A549 (cell line): ENCODE measurements around the gene PRG3. TPM values are rescaled to one million over a fixed set of nuclear protein-coding genes. Genes with fewer than 3 reads are reported as not detected.

ENCODE experiments used
- ATAC-seq, 2 experiments: fragments of 200-7000 bp in 1 of 2; fragments of >200 bp in 1 of 2; cut with Nextera tagmentation in 1 of 2; cut with Tn5 transposase in 1 of 2; 3 replicates each; pipeline versions ENCODE4 v1.8.0 to v1.9.1; 2018 to 2020; ENCODE audit warnings: mild to moderate bottlenecking in 1 of 2, moderate library complexity in 1 of 2
- CTCF ChIA-PET: fragments of 300-600 bp; sonication (Branson Sonifier 250); formaldehyde crosslinking; extraction: SDS; loops from one replicate; lab custom pipeline; 2021; ENCODE audit warnings: antibody characterized with exemption, inconsistent platforms; lab: Yijun Ruan, JAX
- POLR2A ChIA-PET: fragments of 350-600 bp; formaldehyde crosslinking; extraction: SDS; loops from one replicate; lab custom pipeline; 2021; ENCODE audit warnings: antibody characterized with exemption, inconsistent platforms; lab: Yijun Ruan, JAX
- DNase-seq, 2 experiments: peaks; one replicate each; pipeline versions ENCODE4 v3.0.0 to v3.0.0-alpha.2; 2011 to 2016; ENCODE audit warnings: low read depth in 1 of 2, low spot score in 1 of 2
- FAIRE-seq: peaks from 2 replicates; lab custom pipeline; 2011; peaks lifted over from hg19 to GRCh38; lab: Jason Lieb, UNC
- H3K27ac ChIP-seq, 2 experiments: fragments of >200 bp; sonication (Bioruptor Twin); formaldehyde crosslinking; 3 replicates each; pipeline ENCODE4 v1.5.1; 2016 to 2017
- H3K4me1 ChIP-seq: fragments of >200 bp; sonication (Bioruptor Twin); formaldehyde crosslinking; 3 replicates; pipeline ENCODE4 v1.6.1; 2016
- H3K4me2 ChIP-seq: fragments of >200 bp; sonication (Bioruptor Twin); formaldehyde crosslinking; 3 replicates; pipeline ENCODE4 v1.6.1; 2016
- H3K4me3 ChIP-seq: fragments of >200 bp; sonication (Bioruptor Twin); formaldehyde crosslinking; 3 replicates; pipeline ENCODE4 v1.5.1; 2016
- H3K9me3 ChIP-seq: fragments of >200 bp; sonication (Bioruptor Twin); formaldehyde crosslinking; 3 replicates; pipeline ENCODE4 v1.6.1; 2016
- CBX2 ChIP-seq: fragments of 200-600 bp; sonication (generic); IDR thresholded peaks from 2 replicates; pipeline ENCODE4 v1.6.1; 2016; ENCODE audit warnings: low read depth, mild to moderate bottlenecking, borderline replicate concordance
- CEBPB ChIP-seq, 2 experiments: fragments of >200 bp in 1 of 2; sonication (Bioruptor Twin) in 1 of 2; formaldehyde crosslinking in 1 of 2; IDR thresholded peaks; 2 replicates each; pipeline ENCODE4 v1.6.1; 2012 to 2016
- CHD2 ChIP-seq: fragments of 150-350 bp; IDR thresholded peaks from 2 replicates; pipeline ENCODE4 v1.6.1; 2014; ENCODE audit warnings: low read length; ENCODE audit not compliant: partially characterized antibody
- CHD4 ChIP-seq: fragments of 200-600 bp; sonication (generic); IDR thresholded peaks from 2 replicates; pipeline ENCODE4 v1.6.1; 2016; ENCODE audit warnings: antibody characterized with exemption, mild to moderate bottlenecking, borderline replicate concordance
- CTCF ChIP-seq: fragments of >200 bp; sonication (Bioruptor Twin); formaldehyde crosslinking; IDR thresholded peaks from 3 replicates; pipeline ENCODE4 v1.5.1; 2016
- EHMT2 ChIP-seq: fragments of 200-600 bp; sonication (generic); IDR thresholded peaks from 2 replicates; pipeline ENCODE4 v1.6.1; 2016; ENCODE audit warnings: antibody characterized with exemption, low read depth, mild to moderate bottlenecking, moderate library complexity
- EP300 ChIP-seq, 2 experiments: fragments of >200 bp; sonication (Bioruptor Twin); formaldehyde crosslinking; IDR thresholded peaks; 2 replicates in 1 of 2; 3 replicates in 1 of 2; pipeline ENCODE4 v1.6.1; 2016 to 2017
- GATA3 ChIP-seq: IDR thresholded peaks from 2 replicates; pipeline ENCODE4 v1.6.1; 2012; ENCODE audit warnings: borderline replicate concordance
- HDAC2 ChIP-seq: fragments of 200-600 bp; sonication (generic); IDR thresholded peaks from 2 replicates; pipeline ENCODE4 v1.6.1; 2016
- HEYL ChIP-seq: fragments of 250-450 bp; sonication (Bioruptor Pico); IDR thresholded peaks from 2 replicates; pipeline ENCODE4 v1.8.0; 2021; ENCODE audit warnings: mild to moderate bottlenecking, moderate library complexity
- HOXB13 ChIP-seq: fragments of 250-450 bp; sonication (Bioruptor Pico); IDR thresholded peaks from 2 replicates; pipeline ENCODE4 v1.5.0; 2020; ENCODE audit warnings: low read depth, mild to moderate bottlenecking, moderate library complexity
- HOXB5 ChIP-seq: fragments of 250-450 bp; sonication (Bioruptor Pico); IDR thresholded peaks from 2 replicates; pipeline ENCODE4 v1.5.0; 2020; ENCODE audit warnings: mild to moderate bottlenecking, moderate library complexity
- KDM1A ChIP-seq: fragments of 200-600 bp; sonication (generic); IDR thresholded peaks from 2 replicates; pipeline ENCODE4 v1.6.1; 2016; ENCODE audit warnings: low read depth, mild to moderate bottlenecking
- MAFK ChIP-seq: fragments of 450-650 bp; IDR thresholded peaks from 2 replicates; pipeline ENCODE4 v1.6.1; 2014; ENCODE audit not compliant: partially characterized antibody
- NPAS2 ChIP-seq: fragments of 250-450 bp; sonication (Bioruptor Pico); IDR thresholded peaks from 2 replicates; pipeline ENCODE4 v1.8.0; 2022; ENCODE audit warnings: mild to moderate bottlenecking, moderate library complexity, borderline replicate concordance
- NR3C1 ChIP-seq: fragments of >200 bp; sonication (Bioruptor Twin); formaldehyde crosslinking; IDR thresholded peaks from 3 replicates; pipeline ENCODE4 v1.6.1; 2017
- SMC3 ChIP-seq: fragments of >200 bp; sonication (Bioruptor Twin); formaldehyde crosslinking; IDR thresholded peaks from 3 replicates; pipeline ENCODE4 v1.6.1; 2018; ENCODE audit warnings: inconsistent platforms
- TFCP2L1 ChIP-seq: fragments of 250-450 bp; sonication (Bioruptor Pico); IDR thresholded peaks from 2 replicates; pipeline ENCODE4 v1.5.0; 2021; ENCODE audit warnings: mild to moderate bottlenecking
- TP53 ChIP-seq: fragments of 250-450 bp; sonication (Bioruptor Pico); IDR thresholded peaks from 2 replicates; pipeline ENCODE4 v1.5.0; 2021; ENCODE audit warnings: mild to moderate bottlenecking, moderate library complexity
- USF2 ChIP-seq: fragments of 450-650 bp; IDR thresholded peaks from 2 replicates; pipeline ENCODE4 v1.6.1; 2014; ENCODE audit warnings: antibody characterized with exemption
- ZC3H11A ChIP-seq: fragments of 450-650 bp; IDR thresholded peaks from 2 replicates; pipeline ENCODE4 v1.6.1; 2014; ENCODE audit warnings: antibody characterized with exemption, mild to moderate bottlenecking
- ZSCAN20 ChIP-seq: fragments of 250-450 bp; sonication (Bioruptor Pico); IDR thresholded peaks from 2 replicates; pipeline ENCODE4 v1.8.0; 2022; ENCODE audit warnings: mild to moderate bottlenecking, moderate library complexity
- WGBS: methylation state at CpG from one replicate; pipeline ENCODE4 v1.1.6; 2017; ENCODE audit errors: missing lambda C conversion rate; 5-methylcytosine and 5-hydroxymethylcytosine counted together
- polyA plus RNA-seq, 4 experiments: library from polyadenylated mRNA; depleted of rRNA in 3 of 4; stranded (reverse); fragments of >200 nt; fragmentation: RNase III in 1 of 4; extraction: RNeasy Plus Mini Kit Qiagen cat#74134 plus additional on column Dnase treatment in 1 of 4; gene quantifications; 2 replicates in 3 of 4; 3 replicates in 1 of 4; pipeline ENCODE4 v1.2.3, GENCODE V29; 2011 to 2017
- TF ChIP-seq, protein P1 (sequence below): IDR thresholded peaks from 2 replicates; pipeline ENCODE4 v1.6.1; 2012
- TF ChIP-seq, protein P2 (sequence below): IDR thresholded peaks from 2 replicates; pipeline ENCODE4 v1.6.1; 2012
- TF ChIP-seq, protein P3 (sequence below): fragments of >200 bp; sonication (Bioruptor Twin); formaldehyde crosslinking; IDR thresholded peaks from 2 replicates; pipeline ENCODE4 v1.6.1; 2016

Gene PRG3
- polyA plus RNA-seq, 2 of the 4 experiments (the other 2 are of a cell fraction) = not detected

DNA sequence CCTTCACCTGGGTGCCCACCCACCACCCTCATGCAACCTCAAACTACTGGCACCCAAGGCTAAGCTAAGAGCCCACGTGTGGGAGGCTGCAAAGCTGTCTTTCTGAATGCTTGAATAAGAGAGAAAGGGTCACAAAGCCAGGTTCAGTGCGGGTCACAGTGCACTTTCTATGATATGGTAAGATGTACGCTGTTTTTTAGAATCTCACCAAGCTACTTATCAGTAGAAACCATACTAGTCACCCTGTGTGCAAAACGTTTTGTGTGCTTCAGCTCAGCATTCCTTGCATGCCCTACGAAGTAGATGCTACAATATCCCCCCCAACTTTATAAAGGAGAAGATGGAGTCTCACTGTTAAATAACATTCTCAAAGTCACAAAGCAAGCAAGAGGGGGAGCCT is 27.9 kb downstream of the PRG3 start:
- no peak for FAIRE-seq
- ChIA-PET CTCF (interaction anchor here (0.7 to 13.0 kb wide), 8 partner anchors 12 to 320 kb away, joined by 3 to 139 read pairs (median 4); partner anchors contain the start of genes SLC43A1 and TIMM10), POLR2A (no interaction called here)

GRCh38 chr11:57349491-57350274 is 31.3 kb downstream of the PRG3 start:
- peak; percentile 58 to 62 for DNase-seq
- H3K4me2 ChIP-seq = peak overlapping the region; percentile 53
- TF ChIP-seq NPAS2 (CRISPR knock-in tag) (no peak), SMC3 (peak; percentile 61), CEBPB (IDR thresholded peaks at IDR 0.05) (peak in 1 of 2 experiments; percentile 77; a peak in 2 of 4 replicates), CHD2 (no peak), HEYL (CRISPR knock-in tag) (0 out of 2 replicates have a peak, but pooled peaks have one; percentile 36), KDM1A (no peak), CHD4 (no peak), TFCP2L1 (no peak), CTCF (peak; percentile 73), HOXB13 (no peak), CBX2 (no peak), EHMT2 (no peak), EP300 (IDR thresholded peaks at IDR 0.05) (no peak)
- TF ChIP-seq, protein P1, sequence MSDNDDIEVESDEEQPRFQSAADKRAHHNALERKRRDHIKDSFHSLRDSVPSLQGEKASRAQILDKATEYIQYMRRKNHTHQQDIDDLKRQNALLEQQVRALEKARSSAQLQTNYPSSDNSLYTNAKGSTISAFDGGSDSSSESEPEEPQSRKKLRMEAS = peak; percentile 39; the same call in 1 of the 2 replicates

More for the DNA sequence above, 27.9 kb downstream of the PRG3 start:
- H3K27ac ChIP-seq = no peak overlapping the region
- no peak overlapping the region for H3K4me2 ChIP-seq
- DNase-seq = no peak
- peaks cover 15% of the 10 kb centered on the region for H3K9me3 ChIP-seq
- TF ChIP-seq MAFK (no peak), USF2 (no peak), HEYL (CRISPR knock-in tag) (no peak), CTCF (no peak), KDM1A (no peak), ZSCAN20 (no peak), TFCP2L1 (no peak), EHMT2 (no peak), TP53 (CRISPR knock-in tag) (no peak), HOXB5 (no peak), GATA3 (no peak), ZC3H11A (no peak), CHD2 (no peak), NR3C1 (no peak), HDAC2 (no peak)
- TF ChIP-seq, protein P2, sequence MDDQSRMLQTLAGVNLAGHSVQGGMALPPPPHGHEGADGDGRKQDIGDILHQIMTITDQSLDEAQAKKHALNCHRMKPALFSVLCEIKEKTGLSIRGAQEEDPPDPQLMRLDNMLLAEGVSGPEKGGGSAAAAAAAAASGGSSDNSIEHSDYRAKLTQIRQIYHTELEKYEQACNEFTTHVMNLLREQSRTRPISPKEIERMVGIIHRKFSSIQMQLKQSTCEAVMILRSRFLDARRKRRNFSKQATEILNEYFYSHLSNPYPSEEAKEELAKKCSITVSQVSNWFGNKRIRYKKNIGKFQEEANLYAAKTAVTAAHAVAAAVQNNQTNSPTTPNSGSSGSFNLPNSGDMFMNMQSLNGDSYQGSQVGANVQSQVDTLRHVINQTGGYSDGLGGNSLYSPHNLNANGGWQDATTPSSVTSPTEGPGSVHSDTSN = no peak
- TF ChIP-seq, protein P1 = no peak
- TF ChIP-seq, protein P3, sequence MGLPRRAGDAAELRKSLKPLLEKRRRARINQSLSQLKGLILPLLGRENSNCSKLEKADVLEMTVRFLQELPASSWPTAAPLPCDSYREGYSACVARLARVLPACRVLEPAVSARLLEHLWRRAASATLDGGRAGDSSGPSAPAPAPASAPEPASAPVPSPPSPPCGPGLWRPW = no peak
- no peak overlapping the region for H3K4me3 ChIP-seq
- ATAC-seq = no peak
- WGBS = 59% methylated on average over 5 of the region's 5 CpGs
- H3K4me1 ChIP-seq = peaks cover 16% of the 10 kb centered on the region

More at GRCh38 chr11:57349491-57350274, 31.3 kb downstream of the PRG3 start:
- peaks cover 15% of the 10 kb centered on the region for H3K9me3 ChIP-seq
- peaks cover 18% of the 10 kb centered on the region for H3K4me1 ChIP-seq
- 20% methylated on average over 24 of the region's 31 CpGs for WGBS
- H3K27ac ChIP-seq = peak overlapping the region; percentile 67 to 81
- POLR2A ChIA-PET = no interaction called here
- FAIRE-seq = no peak
- H3K4me3 ChIP-seq = no peak overlapping the region
- CTCF ChIA-PET = interaction anchor here (0.6 to 13.0 kb wide), 27 partner anchors 10 to 1786 kb away, joined by 3 to 139 read pairs (median 4); partner anchors contain the start of genes P2RX3, RTN4RL2 and TIMM10
- ATAC-seq = peak; percentile 40 to 81; a peak in 3 of 6 replicates
